Activated CD8-positive, alpha-beta memory T cell treated with anti-CD3 and anti-CD28 coated beads, Interleukin-2, amount 50 U/mL, for 24 hours (primary cell): ENCODE data around the gene EIF4E3.

Source experiments
- DNase-seq: peaks from one replicate; pipeline ENCODE4 v3.0.0-alpha.2; 2020; ENCODE audit errors: extremely low read depth

EIF4E3 gene

GRCh38 chr3:71649757-71650156 is 75.4 kb downstream of the EIF4E3 start:
- no peak for DNase-seq

- no peak for DNase-seq
Observed at GRCh38 chr3:71647751-71648150, 77.5 kb downstream of the EIF4E3 start.

GRCh38 chr3:71646971-71647370 is 78.2 kb downstream of the EIF4E3 start:
- DNase-seq: no peak

GRCh38 chr3:71645140-71645539 is 80.1 kb downstream of the EIF4E3 start:
- DNase-seq: no peak

GRCh38 chr3:71641674-71642073 is 83.5 kb downstream of the EIF4E3 start:
- DNase-seq: no peak

GRCh38 chr3:71640331-71640983 is 84.7 kb downstream of the EIF4E3 start:
- DNase-seq: no peak

GRCh38 chr3:71636482-71636881 is 88.7 kb downstream of the EIF4E3 start:
- DNase-seq: no peak

GRCh38 chr3:71636001-71636400 is 89.2 kb downstream of the EIF4E3 start:
- no peak for DNase-seq

- DNase-seq: no peak
Observed at GRCh38 chr3:71634671-71635070, 90.5 kb downstream of the EIF4E3 start.

- no peak for DNase-seq
Observed at GRCh38 chr3:71629711-71630110, 95.5 kb downstream of the EIF4E3 start.

GRCh38 chr3:71629289-71629688 is 95.9 kb downstream of the EIF4E3 start:
- DNase-seq: no peak

GRCh38 chr3:71628522-71628921 is 96.7 kb downstream of the EIF4E3 start:
- no peak for DNase-seq

GRCh38 chr3:71625676-71626075 is 99.5 kb downstream of the EIF4E3 start:
- no peak for DNase-seq
